ENCODE measurements around the gene DTNBP1. TPM values are rescaled to one million over a fixed set of nuclear protein-coding genes. Genes with fewer than 3 reads are reported as not detected.

DTNBP1 gene
- total RNA-seq, 2 experiments from 2014 or later, result 14.6 to 16.3 TPM

- Mint-ChIP-seq H3K4me3 (no peak overlapping the region), H3K36me3 (ENCODE audit: low read depth) (peaks cover 27% of the 10 kb centered on the region), H3K27ac (peak overlapping the region; percentile 51), H3K27me3 (ENCODE audit: low read depth) (no peaks in the 10 kb centered on the region), H3K9me3 (no peaks in the 10 kb centered on the region), H3K4me1 (ENCODE audit: low read depth) (peaks cover 36% of the 10 kb centered on the region)
- intact Hi-C loops (cut with micrococcal nuclease), result loop anchor here (1.0 to 5.0 kb wide), 6 partner anchors 51 to 1279 kb away; no protein-coding TSS in a partner anchor
- DNase-seq, result peak; percentile 86
- CTCF ChIA-PET, result interaction anchor here (1.0 kb wide), 2 partner anchors 10 to 34 kb away, joined by 3 to 5 read pairs; no protein-coding TSS in a partner anchor
Observed at GRCh38 chr6:15491255-15491985, 171.4 kb downstream of the DTNBP1 start.

- intact Hi-C loops (cut with micrococcal nuclease), result loop anchor here (1.0 to 5.0 kb wide), 6 partner anchors 50 to 1278 kb away; no protein-coding TSS in a partner anchor
- CTCF ChIA-PET, result interaction anchor here (1.0 to 1.3 kb wide), 4 partner anchors 9 to 146 kb away, joined by 3 to 5 read pairs (median 4); no protein-coding TSS in a partner anchor
- Mint-ChIP-seq H3K9me3 (no peaks in the 10 kb centered on the region), H3K27me3 (ENCODE audit: low read depth) (no peaks in the 10 kb centered on the region), H3K4me1 (ENCODE audit: low read depth) (peaks cover 36% of the 10 kb centered on the region), H3K27ac (no peak overlapping the region), H3K4me3 (no peak overlapping the region), H3K36me3 (ENCODE audit: low read depth) (peaks cover 20% of the 10 kb centered on the region)
- DNase-seq, result no peak
Observed at GRCh38 chr6:15490242-15491100, 172.4 kb downstream of the DTNBP1 start.

GRCh38 chr6:15489261-15489962, 173.4 kb downstream of the DTNBP1 start:
- Mint-ChIP-seq H3K36me3 (ENCODE audit: low read depth) (peaks cover 17% of the 10 kb centered on the region), H3K27ac (peak overlapping the region; percentile 56), H3K9me3 (no peaks in the 10 kb centered on the region), H3K4me1 (ENCODE audit: low read depth) (peaks cover 36% of the 10 kb centered on the region), H3K27me3 (ENCODE audit: low read depth) (no peaks in the 10 kb centered on the region), H3K4me3 (no peak overlapping the region)
- CTCF ChIA-PET, result interaction anchor here (1.3 kb wide), 1 partner anchor 14 kb away, joined by 4 read pairs; no protein-coding TSS in a partner anchor
- intact Hi-C loops (cut with micrococcal nuclease), result loop anchor here (10.0 kb wide), 1 partner anchor 855 kb away; no protein-coding TSS in a partner anchor
- no peak for DNase-seq

- no peak for DNase-seq
- peaks cover 38% of the 10 kb centered on the region for H3K4me1 Mint-ChIP-seq (ENCODE audit: low read depth)
- CTCF ChIA-PET, result no interaction called here
- no peak overlapping the region for H3K4me3 Mint-ChIP-seq
- intact Hi-C loops (cut with micrococcal nuclease), result loop anchor here (10.0 kb wide), 1 partner anchor 852 kb away; no protein-coding TSS in a partner anchor
- H3K9me3 Mint-ChIP-seq, result no peaks in the 10 kb centered on the region
- peaks cover 17% of the 10 kb centered on the region for H3K36me3 Mint-ChIP-seq (ENCODE audit: low read depth)
- H3K27ac Mint-ChIP-seq, result no peak overlapping the region
- H3K27me3 Mint-ChIP-seq (ENCODE audit: low read depth), result no peaks in the 10 kb centered on the region
Observed at GRCh38 chr6:15487262-15487661, 175.6 kb downstream of the DTNBP1 start.

- DNase-seq, result no peak
- Mint-ChIP-seq H3K36me3 (ENCODE audit: low read depth) (peaks cover 12% of the 10 kb centered on the region), H3K9me3 (no peaks in the 10 kb centered on the region), H3K4me3 (no peak overlapping the region), H3K27me3 (ENCODE audit: low read depth) (no peaks in the 10 kb centered on the region), H3K4me1 (ENCODE audit: low read depth) (peaks cover 36% of the 10 kb centered on the region), H3K27ac (peak overlapping the region; percentile 46)
- CTCF ChIA-PET, result no interaction called here
- intact Hi-C loops (cut with micrococcal nuclease), result loop anchor here (10.0 kb wide), 1 partner anchor 851 kb away; no protein-coding TSS in a partner anchor
Observed at GRCh38 chr6:15485936-15486335, 176.9 kb downstream of the DTNBP1 start.

- peaks cover 10% of the 10 kb centered on the region for H3K36me3 Mint-ChIP-seq (ENCODE audit: low read depth)
- no peaks in the 10 kb centered on the region for H3K9me3 Mint-ChIP-seq
- H3K4me3 Mint-ChIP-seq, result no peak overlapping the region
- no peak for DNase-seq
- intact Hi-C loops (cut with micrococcal nuclease), result loop anchor here (10.0 kb wide), 1 partner anchor 850 kb away; no protein-coding TSS in a partner anchor
- H3K4me1 Mint-ChIP-seq (ENCODE audit: low read depth), result peaks cover 36% of the 10 kb centered on the region
- H3K27me3 Mint-ChIP-seq (ENCODE audit: low read depth), result no peaks in the 10 kb centered on the region
- CTCF ChIA-PET, result no interaction called here
- no peak overlapping the region for H3K27ac Mint-ChIP-seq
Observed at GRCh38 chr6:15484821-15485220, 178.0 kb downstream of the DTNBP1 start.

- peaks cover 34% of the 10 kb centered on the region for H3K4me1 Mint-ChIP-seq (ENCODE audit: low read depth)
- no peak overlapping the region for H3K27ac Mint-ChIP-seq
- H3K36me3 Mint-ChIP-seq (ENCODE audit: low read depth), result peaks cover 9% of the 10 kb centered on the region
- no peaks in the 10 kb centered on the region for H3K9me3 Mint-ChIP-seq
- intact Hi-C loops (cut with micrococcal nuclease), result loop anchor here (10.0 kb wide), 1 partner anchor 849 kb away; no protein-coding TSS in a partner anchor
- no peak for DNase-seq
- H3K27me3 Mint-ChIP-seq (ENCODE audit: low read depth), result no peaks in the 10 kb centered on the region
- CTCF ChIA-PET, result no interaction called here
- no peak overlapping the region for H3K4me3 Mint-ChIP-seq
Observed at GRCh38 chr6:15484140-15484539, 178.7 kb downstream of the DTNBP1 start.

- no peaks in the 10 kb centered on the region for H3K9me3 Mint-ChIP-seq
- peaks cover 40% of the 10 kb centered on the region for H3K4me1 Mint-ChIP-seq (ENCODE audit: low read depth)
- CTCF ChIA-PET, result no interaction called here
- no peaks in the 10 kb centered on the region for H3K27me3 Mint-ChIP-seq (ENCODE audit: low read depth)
- DNase-seq, result no peak
- no peak overlapping the region for H3K27ac Mint-ChIP-seq
- intact Hi-C loops (cut with micrococcal nuclease), result loop anchor here (2.0 to 10.0 kb wide), 3 partner anchors 230 to 848 kb away; no protein-coding TSS in a partner anchor
- no peak overlapping the region for H3K4me3 Mint-ChIP-seq
- peaks cover 8% of the 10 kb centered on the region for H3K36me3 Mint-ChIP-seq (ENCODE audit: low read depth)
Observed at GRCh38 chr6:15483060-15483459, 179.8 kb downstream of the DTNBP1 start.

GRCh38 chr6:15481390-15482291, 181.2 kb downstream of the DTNBP1 start:
- no peak overlapping the region for H3K4me3 Mint-ChIP-seq

GRCh38 chr6:15480525-15480924, 182.3 kb downstream of the DTNBP1 start:
- no peak for DNase-seq
- H3K9me3 Mint-ChIP-seq, result no peaks in the 10 kb centered on the region
- H3K4me3 Mint-ChIP-seq, result no peak overlapping the region
- no peak overlapping the region for H3K27ac Mint-ChIP-seq
- peaks cover 6% of the 10 kb centered on the region for H3K36me3 Mint-ChIP-seq (ENCODE audit: low read depth)
- intact Hi-C loops (cut with micrococcal nuclease), result loop anchor here (10.0 kb wide), 1 partner anchor 846 kb away; no protein-coding TSS in a partner anchor
- CTCF ChIA-PET, result interaction anchor here (0.6 kb wide), 3 partner anchors 52 to 1686 kb away, joined by 3 to 7 read pairs (median 4); no protein-coding TSS in a partner anchor
- no peaks in the 10 kb centered on the region for H3K27me3 Mint-ChIP-seq (ENCODE audit: low read depth)
- peaks cover 55% of the 10 kb centered on the region for H3K4me1 Mint-ChIP-seq (ENCODE audit: low read depth)

More at GRCh38 chr6:15481390-15482291, 181.2 kb downstream of the DTNBP1 start:
- no peaks in the 10 kb centered on the region for H3K27me3 Mint-ChIP-seq (ENCODE audit: low read depth)
- intact Hi-C loops (cut with micrococcal nuclease), result loop anchor here (2.0 to 10.0 kb wide), 3 partner anchors 229 to 847 kb away; no protein-coding TSS in a partner anchor
- no peaks in the 10 kb centered on the region for H3K9me3 Mint-ChIP-seq
- peaks cover 3% of the 10 kb centered on the region for H3K36me3 Mint-ChIP-seq (ENCODE audit: low read depth)
- CTCF ChIA-PET, result interaction anchor here (0.6 to 1.2 kb wide), 3 partner anchors 9 to 287 kb away, joined by 3 to 4 read pairs (median 3); no protein-coding TSS in a partner anchor
- H3K4me1 Mint-ChIP-seq (ENCODE audit: low read depth), result peaks cover 51% of the 10 kb centered on the region
- peak overlapping the region; percentile 22 for H3K27ac Mint-ChIP-seq
- peak; percentile 69 for DNase-seq
